ENCODE results near the gene DSN1. TPM values are rescaled to one million over a fixed set of nuclear protein-coding genes. Genes with fewer than 3 reads are reported as not detected.
"Not testable (repeated sequence)": the region's sequence is repeated elsewhere in the genome, so short reads cannot be mapped to it uniquely, and the experiment has no call there.

DSN1 gene
- total and polyA plus RNA-seq, 10 of the 15 experiments (the other 5 are each of a cell fraction or from before 2014, with no cell fraction given), result 15.3 to 33.1 (median 21.7) TPM

DNA sequence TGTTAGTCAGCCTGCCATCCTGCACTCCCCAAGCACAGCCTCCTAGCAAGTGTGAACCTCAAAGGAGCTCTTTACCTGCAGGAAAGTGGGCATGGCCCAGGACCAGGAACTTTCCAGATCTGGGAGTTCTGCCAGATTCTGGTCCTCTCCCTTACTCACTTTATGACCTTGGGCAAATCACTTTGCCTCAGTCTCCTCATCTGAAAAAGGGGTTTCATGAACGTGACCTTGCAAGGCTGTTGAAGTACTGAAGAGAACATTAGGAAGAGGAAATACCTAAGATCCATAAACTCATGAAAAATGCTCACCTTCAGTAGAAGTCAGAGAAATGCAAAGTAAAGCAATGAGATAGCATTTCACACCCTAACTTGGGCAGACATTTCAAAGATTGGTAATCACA, 26.8 kb upstream of the DSN1 start (continued):
- TF ChIP-seq, protein P1, sequence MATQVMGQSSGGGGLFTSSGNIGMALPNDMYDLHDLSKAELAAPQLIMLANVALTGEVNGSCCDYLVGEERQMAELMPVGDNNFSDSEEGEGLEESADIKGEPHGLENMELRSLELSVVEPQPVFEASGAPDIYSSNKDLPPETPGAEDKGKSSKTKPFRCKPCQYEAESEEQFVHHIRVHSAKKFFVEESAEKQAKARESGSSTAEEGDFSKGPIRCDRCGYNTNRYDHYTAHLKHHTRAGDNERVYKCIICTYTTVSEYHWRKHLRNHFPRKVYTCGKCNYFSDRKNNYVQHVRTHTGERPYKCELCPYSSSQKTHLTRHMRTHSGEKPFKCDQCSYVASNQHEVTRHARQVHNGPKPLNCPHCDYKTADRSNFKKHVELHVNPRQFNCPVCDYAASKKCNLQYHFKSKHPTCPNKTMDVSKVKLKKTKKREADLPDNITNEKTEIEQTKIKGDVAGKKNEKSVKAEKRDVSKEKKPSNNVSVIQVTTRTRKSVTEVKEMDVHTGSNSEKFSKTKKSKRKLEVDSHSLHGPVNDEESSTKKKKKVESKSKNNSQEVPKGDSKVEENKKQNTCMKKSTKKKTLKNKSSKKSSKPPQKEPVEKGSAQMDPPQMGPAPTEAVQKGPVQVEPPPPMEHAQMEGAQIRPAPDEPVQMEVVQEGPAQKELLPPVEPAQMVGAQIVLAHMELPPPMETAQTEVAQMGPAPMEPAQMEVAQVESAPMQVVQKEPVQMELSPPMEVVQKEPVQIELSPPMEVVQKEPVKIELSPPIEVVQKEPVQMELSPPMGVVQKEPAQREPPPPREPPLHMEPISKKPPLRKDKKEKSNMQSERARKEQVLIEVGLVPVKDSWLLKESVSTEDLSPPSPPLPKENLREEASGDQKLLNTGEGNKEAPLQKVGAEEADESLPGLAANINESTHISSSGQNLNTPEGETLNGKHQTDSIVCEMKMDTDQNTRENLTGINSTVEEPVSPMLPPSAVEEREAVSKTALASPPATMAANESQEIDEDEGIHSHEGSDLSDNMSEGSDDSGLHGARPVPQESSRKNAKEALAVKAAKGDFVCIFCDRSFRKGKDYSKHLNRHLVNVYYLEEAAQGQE (IDR thresholded peaks at IDR 0.05; ENCODE audit: low read depth, low read length), result no peak

DNA sequence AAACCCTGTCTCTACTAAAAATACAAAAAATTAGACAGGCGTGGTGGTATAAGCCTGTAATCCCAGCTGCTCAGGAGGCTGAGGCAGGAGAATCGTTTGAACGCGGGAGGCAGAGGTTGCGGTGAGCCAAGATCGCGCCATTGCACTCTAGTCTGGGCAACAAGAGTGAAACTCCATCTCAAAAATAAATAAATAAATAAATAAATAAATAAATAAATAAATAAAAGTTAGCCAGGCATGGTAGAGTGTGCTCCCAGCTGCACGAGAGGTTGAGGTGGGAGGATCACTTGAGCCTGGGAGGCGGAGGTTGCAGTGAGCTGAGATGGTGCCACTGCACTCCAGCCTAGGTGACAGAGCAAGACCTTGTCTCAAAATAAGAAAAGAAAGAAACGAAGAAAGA, 25.8 kb upstream of the DSN1 start:
- H3K27ac ChIP-seq (ENCODE audit: control insufficient read depth, insufficient read depth); H3K4me1 ChIP-seq (ENCODE audit: control insufficient read depth, insufficient read depth, low read length); SMC1A ChIA-PET (ENCODE audit: uncharacterized antibody, unreplicated experiment); POLR2A ChIA-PET; FAIRE-seq; H2AFZ ChIP-seq (ENCODE audit: control insufficient read depth, low read depth, low read length); RAD21 ChIA-PET (ENCODE audit: unreplicated experiment); intact Hi-C loops (cut with micrococcal nuclease; ENCODE audit: unreplicated experiment); H3K4me3 ChIP-seq; H3K9ac ChIP-seq (ENCODE audit: control insufficient read depth, insufficient read depth, low read length); H3K9me3 ChIP-seq (replicated peaks; ENCODE audit: control insufficient read depth, insufficient read depth, low read length); H4K20me1 ChIP-seq (ENCODE audit: control insufficient read depth, insufficient read depth); DNase-seq (ENCODE audit: low read depth, low spot score); H3K27me3 ChIP-seq (replicated peaks in 1 of 2; ENCODE audit: control insufficient read depth in 2 of 2, insufficient read depth in 2 of 2, low read length in 1 of 2); H3K4me2 ChIP-seq (ENCODE audit: control insufficient read depth, insufficient read depth); BruUV-seq (replicated peaks); ATAC-seq; in situ Hi-C loops (cut with MboI); H3K79me2 ChIP-seq (ENCODE audit: control insufficient read depth, insufficient read depth, low read length): not testable (repeated sequence)
- WGBS (ENCODE audit: insufficient coverage, insufficient replicate concordance, low lambda C conversion rate, missing lambda C conversion rate), result 80% methylated on average over 10 of the region's 10 CpGs
- peaks cover 6 to 16% of the 10 kb centered on the region in 2 experiments for H3K36me3 ChIP-seq (ENCODE audit: control insufficient read depth in 2 of 2, insufficient read depth in 2 of 2, low read length in 1 of 2)
- CTCF ChIA-PET, result interaction anchor here (1.0 kb wide), 1 partner anchor 10 kb away, joined by 5 read pairs; no protein-coding TSS in a partner anchor

DNA sequence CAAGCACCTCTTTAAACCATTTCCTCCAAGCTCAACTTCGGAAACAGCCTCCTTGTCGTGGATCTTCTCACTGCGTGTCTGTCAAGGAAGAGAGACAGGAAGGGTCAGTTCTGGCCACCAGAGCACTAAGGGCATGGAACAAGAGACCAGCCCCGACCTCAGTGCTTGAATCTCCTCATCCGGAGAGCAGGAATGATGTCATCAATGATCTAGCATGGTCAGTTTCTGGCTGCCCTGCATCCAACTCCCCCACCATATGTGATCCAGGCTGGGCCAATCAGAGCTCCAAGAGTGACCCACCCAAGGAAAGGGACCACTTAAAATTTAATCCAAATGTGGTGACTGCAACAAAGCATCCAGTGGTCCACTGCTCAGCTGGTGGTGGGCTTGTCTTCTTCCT, 23.3 kb upstream of the DSN1 start:
- intact Hi-C loops (cut with micrococcal nuclease; ENCODE audit: unreplicated experiment), result no loop called here
- ChIA-PET SMC1A (ENCODE audit: uncharacterized antibody, unreplicated experiment) (no interaction called here), CTCF (interaction anchor here (4.1 kb wide), 1 partner anchor 12 kb away, joined by 26 read pairs; no protein-coding TSS in a partner anchor), RAD21 (ENCODE audit: unreplicated experiment) (no interaction called here), POLR2A (no interaction called here)
- H3K4me3 ChIP-seq, result no peak overlapping the region
- H3K27ac ChIP-seq (ENCODE audit: control insufficient read depth, insufficient read depth), result no peak overlapping the region
- H3K79me2 ChIP-seq (ENCODE audit: control insufficient read depth, insufficient read depth, low read length), result no peaks in the 10 kb centered on the region
- H3K4me1 ChIP-seq (ENCODE audit: control insufficient read depth, insufficient read depth, low read length), result peaks cover 7% of the 10 kb centered on the region; the same call in 1 of the 2 replicates
- H3K9ac ChIP-seq (ENCODE audit: control insufficient read depth, insufficient read depth, low read length), result no peak overlapping the region
- H3K27me3 ChIP-seq (replicated peaks in 1 of 2; ENCODE audit: control insufficient read depth in 2 of 2, insufficient read depth in 2 of 2, low read length in 1 of 2), result no peaks in the 10 kb centered on the region
- WGBS (ENCODE audit: insufficient coverage, insufficient replicate concordance, low lambda C conversion rate, missing lambda C conversion rate), result 90% methylated on average over 5 of the region's 5 CpGs
- in situ Hi-C loops (cut with MboI), result no loop called here
- DNase-seq (ENCODE audit: low read depth, low spot score) (no peak), ATAC-seq (no peak), FAIRE-seq (no peak)
- peaks cover 4 to 16% of the 10 kb centered on the region in 2 experiments; a peak in 3 of 4 replicates for H3K36me3 ChIP-seq (ENCODE audit: control insufficient read depth in 2 of 2, insufficient read depth in 2 of 2, low read length in 1 of 2)
- H4K20me1 ChIP-seq (ENCODE audit: control insufficient read depth, insufficient read depth), result no peaks in the 10 kb centered on the region
- H3K9me3 ChIP-seq (replicated peaks; ENCODE audit: control insufficient read depth, insufficient read depth, low read length), result no peaks in the 10 kb centered on the region
- BruUV-seq (replicated peaks), result no TSS peak
- H2AFZ ChIP-seq (ENCODE audit: control insufficient read depth, low read depth, low read length), result no peak overlapping the region
- TF ChIP-seq PML (IDR thresholded peaks at IDR 0.05; ENCODE audit: low read length) (no peak), NRF1 (conservative IDR thresholded peaks at IDR 0.05; ENCODE audit: low read depth, low read length) (no peak), IRF4 (IDR thresholded peaks at IDR 0.05; ENCODE audit: low read depth, low read length) (no peak), CREB1 (IDR thresholded peaks at IDR 0.05; ENCODE audit: low read depth) (no peak), ZNF274 (IDR thresholded peaks at IDR 0.05; ENCODE audit: insufficient read depth, insufficient read length) (no peak), EP300 (IDR thresholded peaks at IDR 0.05; ENCODE audit: borderline replicate concordance in 1 of 2, control insufficient read depth in 1 of 2, low read depth in 2 of 2, low read length in 2 of 2) (no peak)
- TF ChIP-seq, protein P2, sequence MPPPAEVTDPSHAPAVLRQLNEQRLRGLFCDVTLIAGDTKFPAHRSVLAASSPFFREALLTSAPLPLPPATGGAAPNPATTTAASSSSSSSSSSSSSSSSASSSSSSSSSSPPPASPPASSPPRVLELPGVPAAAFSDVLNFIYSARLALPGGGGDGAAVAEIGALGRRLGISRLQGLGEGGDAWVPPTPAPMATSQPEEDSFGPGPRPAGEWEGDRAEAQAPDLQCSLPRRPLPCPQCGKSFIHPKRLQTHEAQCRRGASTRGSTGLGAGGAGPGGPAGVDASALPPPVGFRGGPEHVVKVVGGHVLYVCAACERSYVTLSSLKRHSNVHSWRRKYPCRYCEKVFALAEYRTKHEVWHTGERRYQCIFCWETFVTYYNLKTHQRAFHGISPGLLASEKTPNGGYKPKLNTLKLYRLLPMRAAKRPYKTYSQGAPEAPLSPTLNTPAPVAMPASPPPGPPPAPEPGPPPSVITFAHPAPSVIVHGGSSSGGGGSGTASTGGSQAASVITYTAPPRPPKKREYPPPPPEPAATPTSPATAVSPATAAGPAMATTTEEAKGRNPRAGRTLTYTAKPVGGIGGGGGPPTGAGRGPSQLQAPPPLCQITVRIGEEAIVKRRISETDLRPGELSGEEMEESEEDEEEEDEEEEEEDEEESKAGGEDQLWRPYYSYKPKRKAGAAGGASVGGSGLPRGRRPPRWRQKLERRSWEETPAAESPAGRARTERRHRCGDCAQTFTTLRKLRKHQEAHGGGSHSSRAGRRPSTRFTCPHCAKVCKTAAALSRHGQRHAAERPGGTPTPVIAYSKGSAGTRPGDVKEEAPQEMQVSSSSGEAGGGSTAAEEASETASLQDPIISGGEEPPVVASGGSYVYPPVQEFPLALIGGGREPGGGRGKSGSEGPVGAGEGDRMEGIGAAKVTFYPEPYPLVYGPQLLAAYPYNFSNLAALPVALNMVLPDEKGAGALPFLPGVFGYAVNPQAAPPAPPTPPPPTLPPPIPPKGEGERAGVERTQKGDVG (CRISPR knock-in tag; IDR thresholded peaks at IDR 0.05), result no peak
- no peak overlapping the region for H3K4me2 ChIP-seq (ENCODE audit: control insufficient read depth, insufficient read depth)
